SK-N-SH (cell line): ENCODE results near the gene NOPCHAP1.

Experiments
- ELF1 ChIP-seq: IDR thresholded peaks from 2 replicates; pipeline ENCODE4 v1.4.0; 2012
- EZH2phosphoT487 ChIP-seq: fragments of 200-600 bp; sonication (generic); IDR thresholded peaks from 2 replicates; pipeline ENCODE4 v1.6.1; 2017; ENCODE audit warnings: low read depth, mixed run types, mild to moderate bottlenecking, antibody characterized with exemption, moderate library complexity, borderline replicate concordance
- GATA2 ChIP-seq: sonication (generic); formaldehyde crosslinking; IDR thresholded peaks from 2 replicates; pipeline ENCODE4 v1.5.0; 2020; ENCODE audit warnings: mild to moderate bottlenecking, missing genetic modification reagents
- TF ChIP-seq, protein P1 (sequence below): fragments of 200-600 bp; sonication (generic); IDR thresholded peaks from 2 replicates; pipeline ENCODE4 v1.6.1; 2017; ENCODE audit warnings: antibody characterized with exemption, mild to moderate bottlenecking, moderate library complexity
- TF ChIP-seq, protein P2 (sequence below): fragments of 150-350 bp; IDR thresholded peaks from 2 replicates; pipeline ENCODE4 v1.6.1; 2017; ENCODE audit warnings: antibody characterized with exemption, low read length, low read depth, borderline replicate concordance
- TF ChIP-seq, protein P3 (sequence below): IDR thresholded peaks from 2 replicates; pipeline ENCODE4 v1.4.0; 2012; ENCODE audit warnings: low read depth

DNA sequence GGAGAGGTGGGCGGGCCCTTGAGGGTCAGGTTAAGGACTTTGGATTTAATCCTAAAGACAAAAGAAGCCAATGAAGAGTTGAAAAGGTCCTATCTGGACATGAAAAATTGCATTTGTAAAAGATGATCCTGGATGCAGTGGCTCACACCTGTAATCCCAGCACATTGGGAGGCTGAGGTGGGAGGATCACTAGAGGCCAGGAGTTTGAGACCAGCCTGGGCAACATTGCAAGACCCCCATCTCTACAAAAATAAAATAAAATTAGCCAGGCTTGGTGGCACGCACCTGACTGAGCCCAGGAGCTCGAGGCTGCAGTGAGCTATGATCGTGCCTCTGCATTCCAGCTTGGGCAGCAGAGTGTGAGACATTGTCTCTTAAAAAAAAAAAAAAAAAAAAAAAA lies 25.7 kb upstream of the NOPCHAP1 start:
- TF ChIP-seq EZH2phosphoT487, result no peak
- TF ChIP-seq, protein P1, sequence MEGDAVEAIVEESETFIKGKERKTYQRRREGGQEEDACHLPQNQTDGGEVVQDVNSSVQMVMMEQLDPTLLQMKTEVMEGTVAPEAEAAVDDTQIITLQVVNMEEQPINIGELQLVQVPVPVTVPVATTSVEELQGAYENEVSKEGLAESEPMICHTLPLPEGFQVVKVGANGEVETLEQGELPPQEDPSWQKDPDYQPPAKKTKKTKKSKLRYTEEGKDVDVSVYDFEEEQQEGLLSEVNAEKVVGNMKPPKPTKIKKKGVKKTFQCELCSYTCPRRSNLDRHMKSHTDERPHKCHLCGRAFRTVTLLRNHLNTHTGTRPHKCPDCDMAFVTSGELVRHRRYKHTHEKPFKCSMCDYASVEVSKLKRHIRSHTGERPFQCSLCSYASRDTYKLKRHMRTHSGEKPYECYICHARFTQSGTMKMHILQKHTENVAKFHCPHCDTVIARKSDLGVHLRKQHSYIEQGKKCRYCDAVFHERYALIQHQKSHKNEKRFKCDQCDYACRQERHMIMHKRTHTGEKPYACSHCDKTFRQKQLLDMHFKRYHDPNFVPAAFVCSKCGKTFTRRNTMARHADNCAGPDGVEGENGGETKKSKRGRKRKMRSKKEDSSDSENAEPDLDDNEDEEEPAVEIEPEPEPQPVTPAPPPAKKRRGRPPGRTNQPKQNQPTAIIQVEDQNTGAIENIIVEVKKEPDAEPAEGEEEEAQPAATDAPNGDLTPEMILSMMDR, result no peak
- TF ChIP-seq, protein P2, sequence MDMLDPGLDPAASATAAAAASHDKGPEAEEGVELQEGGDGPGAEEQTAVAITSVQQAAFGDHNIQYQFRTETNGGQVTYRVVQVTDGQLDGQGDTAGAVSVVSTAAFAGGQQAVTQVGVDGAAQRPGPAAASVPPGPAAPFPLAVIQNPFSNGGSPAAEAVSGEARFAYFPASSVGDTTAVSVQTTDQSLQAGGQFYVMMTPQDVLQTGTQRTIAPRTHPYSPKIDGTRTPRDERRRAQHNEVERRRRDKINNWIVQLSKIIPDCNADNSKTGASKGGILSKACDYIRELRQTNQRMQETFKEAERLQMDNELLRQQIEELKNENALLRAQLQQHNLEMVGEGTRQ, result no peak
- no peak for TF ChIP-seq ELF1
- TF ChIP-seq GATA2 (CRISPR knock-in tag), result no peak
- TF ChIP-seq, protein P3, sequence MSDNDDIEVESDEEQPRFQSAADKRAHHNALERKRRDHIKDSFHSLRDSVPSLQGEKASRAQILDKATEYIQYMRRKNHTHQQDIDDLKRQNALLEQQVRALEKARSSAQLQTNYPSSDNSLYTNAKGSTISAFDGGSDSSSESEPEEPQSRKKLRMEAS, result no peak
